Mucosa of rectum (tissue), 2 donors: Measurements from ENCODE around the gene OPN3.
A peak's percentile ranks its signal among the peaks of the same experiment; 100 is the strongest.

Experiments
- H3K27ac ChIP-seq, 2 donors: one replicate each; pipeline ENCODE4 v1.7.0; 2013; ENCODE audit warnings: inconsistent platforms in 2 of 2, low read depth in 2 of 2, low read length in 2 of 2
- H3K27me3 ChIP-seq, 2 donors: one replicate each; pipeline ENCODE4 v1.7.0; 2013; ENCODE audit warnings: low read length in 2 of 2; ENCODE audit not compliant: control insufficient read depth in 2 of 2, insufficient read depth in 2 of 2
- H3K36me3 ChIP-seq, 2 donors: one replicate each; pipeline ENCODE4 v1.7.0; 2013; ENCODE audit warnings: low read length in 2 of 2; ENCODE audit not compliant: control insufficient read depth in 2 of 2, insufficient read depth in 2 of 2
- H3K4me1 ChIP-seq, 2 donors: one replicate each; pipeline ENCODE4 v1.7.0; 2013; ENCODE audit warnings: low read length in 2 of 2, mild to moderate bottlenecking in 1 of 2; ENCODE audit not compliant: control insufficient read depth in 2 of 2, insufficient read depth in 2 of 2
- H3K4me3 ChIP-seq, 2 donors: one replicate each; pipeline ENCODE4 v1.7.0; 2013; ENCODE audit warnings: low read length in 2 of 2
- H3K9ac ChIP-seq, 2 donors: one replicate each; pipeline ENCODE4 v1.7.0; 2013; ENCODE audit warnings: low read length in 2 of 2, low read depth in 1 of 2, mild to moderate bottlenecking in 1 of 2
- H3K9me3 ChIP-seq, 2 donors: one replicate each; pipeline ENCODE4 v1.7.0; 2013; ENCODE audit warnings: low read length in 2 of 2; ENCODE audit not compliant: control insufficient read depth in 2 of 2
- donor health status: healthy.
- donor health status: Normal muscosa, but diverticular disease.

OPN3 gene

GRCh38 chr1:241638099-241638682, 2.0 kb downstream of the OPN3 start:
- Histone ChIP-seq H3K4me1 (peaks cover 10 to 11% of the 10 kb centered on the region in 2 donors), H3K36me3 (peaks cover 0 to 6% of the 10 kb centered on the region in 2 donors), H3K4me3 (peak overlapping the region; percentile 38 to 46), H3K27ac (no peak overlapping the region), H3K27me3 (no peaks in the 10 kb centered on the region), H3K9me3 (no peaks in the 10 kb centered on the region), H3K9ac (no peak overlapping the region)

- H3K9ac ChIP-seq, result no peak overlapping the region
- H3K9me3 ChIP-seq, result no peaks in the 10 kb centered on the region
- peaks cover 0 to 6% of the 10 kb centered on the region in 2 donors for H3K36me3 ChIP-seq
- no peak overlapping the region for H3K27ac ChIP-seq
- H3K4me3 ChIP-seq, result peak overlapping the region in 1 of 2 donors; percentile 46
- H3K27me3 ChIP-seq, result no peaks in the 10 kb centered on the region
- peaks cover 10 to 11% of the 10 kb centered on the region in 2 donors for H3K4me1 ChIP-seq
Observed at GRCh38 chr1:241637604-241638003, 2.6 kb downstream of the OPN3 start.

- no peak overlapping the region for H3K27ac ChIP-seq
- no peaks in the 10 kb centered on the region for H3K9me3 ChIP-seq
Observed at GRCh38 chr1:241637046-241637590, 3.1 kb downstream of the OPN3 start.

GRCh38 chr1:241636291-241636690, 3.9 kb downstream of the OPN3 start:
- Histone ChIP-seq H3K4me3 (no peak overlapping the region), H3K4me1 (peaks cover 10 to 11% of the 10 kb centered on the region in 2 donors), H3K27ac (no peak overlapping the region), H3K9me3 (no peaks in the 10 kb centered on the region), H3K9ac (no peak overlapping the region), H3K36me3 (peaks cover 0 to 6% of the 10 kb centered on the region in 2 donors), H3K27me3 (no peaks in the 10 kb centered on the region)

More at GRCh38 chr1:241637046-241637590, 3.1 kb downstream of the OPN3 start:
- peaks cover 0 to 6% of the 10 kb centered on the region in 2 donors for H3K36me3 ChIP-seq
- no peak overlapping the region for H3K9ac ChIP-seq
- H3K4me1 ChIP-seq, result peaks cover 10 to 11% of the 10 kb centered on the region in 2 donors
- H3K27me3 ChIP-seq, result no peaks in the 10 kb centered on the region
- peak overlapping the region in 1 of 2 donors; percentile 46 for H3K4me3 ChIP-seq

GRCh38 chr1:241635556-241636152, 4.5 kb downstream of the OPN3 start:
- no peak overlapping the region for H3K4me3 ChIP-seq
- H3K9me3 ChIP-seq, result no peaks in the 10 kb centered on the region
- peaks cover 6 to 7% of the 10 kb centered on the region in 2 donors for H3K4me1 ChIP-seq
- no peak overlapping the region for H3K27ac ChIP-seq
- H3K9ac ChIP-seq, result no peak overlapping the region
- H3K27me3 ChIP-seq, result no peaks in the 10 kb centered on the region
- H3K36me3 ChIP-seq, result peaks cover 0 to 6% of the 10 kb centered on the region in 2 donors

GRCh38 chr1:241632987-241633386, 7.2 kb downstream of the OPN3 start:
- peaks cover 0 to 3% of the 10 kb centered on the region in 2 donors for H3K4me1 ChIP-seq
- no peak overlapping the region for H3K4me3 ChIP-seq
- no peak overlapping the region for H3K9ac ChIP-seq
- H3K36me3 ChIP-seq, result peaks cover 0 to 6% of the 10 kb centered on the region in 2 donors
- no peaks in the 10 kb centered on the region for H3K9me3 ChIP-seq
- no peak overlapping the region for H3K27ac ChIP-seq
- no peaks in the 10 kb centered on the region for H3K27me3 ChIP-seq

GRCh38 chr1:241631674-241632073, 8.5 kb downstream of the OPN3 start:
- Histone ChIP-seq H3K27me3 (no peaks in the 10 kb centered on the region), H3K9me3 (no peaks in the 10 kb centered on the region), H3K9ac (no peak overlapping the region), H3K4me1 (no peaks in the 10 kb centered on the region), H3K27ac (no peak overlapping the region), H3K4me3 (no peak overlapping the region), H3K36me3 (peaks cover 0 to 6% of the 10 kb centered on the region in 2 donors)

- Histone ChIP-seq H3K4me3 (no peak overlapping the region), H3K27me3 (no peaks in the 10 kb centered on the region), H3K27ac (no peak overlapping the region), H3K9ac (no peak overlapping the region), H3K36me3 (peaks cover 0 to 6% of the 10 kb centered on the region in 2 donors), H3K9me3 (no peaks in the 10 kb centered on the region), H3K4me1 (no peaks in the 10 kb centered on the region)
Observed at GRCh38 chr1:241630899-241631298, 9.3 kb downstream of the OPN3 start.

GRCh38 chr1:241630476-241630875, 9.7 kb downstream of the OPN3 start:
- no peak overlapping the region for H3K4me3 ChIP-seq
- no peaks in the 10 kb centered on the region for H3K9me3 ChIP-seq
- no peaks in the 10 kb centered on the region for H3K27me3 ChIP-seq
- H3K9ac ChIP-seq, result no peak overlapping the region
- H3K27ac ChIP-seq, result no peak overlapping the region
- peaks cover 0 to 3% of the 10 kb centered on the region in 2 donors for H3K36me3 ChIP-seq
- H3K4me1 ChIP-seq, result no peaks in the 10 kb centered on the region

GRCh38 chr1:241630005-241630404, 10.2 kb downstream of the OPN3 start:
- Histone ChIP-seq H3K4me3 (no peak overlapping the region), H3K27ac (no peak overlapping the region), H3K27me3 (no peaks in the 10 kb centered on the region), H3K4me1 (no peaks in the 10 kb centered on the region), H3K9ac (no peak overlapping the region), H3K36me3 (no peaks in the 10 kb centered on the region), H3K9me3 (no peaks in the 10 kb centered on the region)
